Stimulated activated CD8-positive, alpha-beta memory T cell treated with anti-CD3 and anti-CD28 coated beads, Interleukin-2, amount 100 ng/mL, for 1 hour (primary cell): ENCODE results near the gene GJC1.
A peak's percentile ranks its signal among the peaks of the same experiment; 100 is the strongest.

ENCODE experiments used
- DNase-seq, 2 donors: peaks; one replicate each; pipeline ENCODE4 v3.0.0-alpha.2; 2020; ENCODE audit warnings: low read depth in 2 of 2

Gene GJC1

DNA sequence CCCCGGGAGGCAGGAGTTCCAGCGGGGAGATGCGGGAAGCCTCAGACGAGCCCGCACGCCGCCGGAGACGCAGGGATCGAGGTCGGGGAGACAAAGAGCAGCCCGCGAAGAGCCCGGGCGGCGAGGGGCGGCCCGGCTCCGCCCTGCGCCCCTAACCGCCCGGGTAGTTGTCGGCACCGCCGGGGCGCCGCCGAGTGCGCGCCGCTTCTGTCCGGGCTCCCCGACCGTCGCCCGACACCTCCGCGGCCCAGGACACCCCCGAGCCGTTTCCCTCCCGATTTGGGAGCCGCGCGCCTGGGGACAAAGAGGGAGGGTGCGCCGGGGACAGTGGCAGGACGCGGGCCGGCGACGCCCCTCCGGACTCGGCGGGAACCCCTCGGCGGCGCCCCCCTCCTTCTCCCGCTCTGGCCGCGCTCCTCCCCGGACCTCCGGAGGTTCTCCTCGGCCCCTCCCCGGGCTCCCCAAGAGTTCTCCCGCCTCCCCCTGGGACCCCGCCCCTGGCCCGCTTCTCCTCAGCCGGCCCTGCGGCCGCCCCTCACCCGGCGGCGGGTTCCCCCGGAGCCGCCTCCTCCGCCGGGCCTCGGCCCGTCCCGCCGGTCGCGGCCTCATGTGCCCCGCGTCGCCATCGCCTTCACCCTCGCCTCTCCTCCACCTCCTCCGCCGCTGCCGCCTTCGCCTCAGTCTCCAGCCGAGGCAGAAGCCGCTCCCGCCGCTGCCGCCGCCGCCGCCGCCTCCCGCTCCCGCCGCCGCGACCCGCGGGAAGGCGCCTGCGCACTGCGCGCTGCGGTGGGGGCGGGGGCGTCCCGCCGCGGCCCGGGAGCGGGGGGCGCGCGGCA is at the start of gene GJC1:
Gene GJC1, minus strand, starts transcription at position 765 of the 836 bp plus-strand sequence. CDS start 24,470 bp downstream, outside the sequence.
- no peak for DNase-seq

DNA sequence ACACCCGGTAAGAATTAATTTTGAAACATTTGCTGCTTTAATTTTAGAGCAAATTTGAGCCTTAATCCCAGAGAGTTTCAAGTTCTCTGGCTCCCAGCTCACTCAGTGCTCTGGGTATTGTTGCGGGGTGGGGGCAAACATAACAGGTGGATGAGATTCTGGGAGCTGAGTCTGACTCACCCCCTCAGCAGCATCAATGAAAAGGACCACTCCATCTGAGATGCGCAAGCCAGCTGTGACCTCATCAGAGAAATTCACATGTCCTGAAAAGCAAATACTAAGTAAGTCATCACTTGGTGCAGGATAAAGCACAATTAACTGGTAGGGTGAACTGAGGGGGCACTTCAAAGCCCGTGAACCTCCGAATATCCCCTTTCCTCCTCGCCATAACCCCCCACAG is 49.3 kb upstream of the GJC1 start:
- DNase-seq, result no peak

DNA sequence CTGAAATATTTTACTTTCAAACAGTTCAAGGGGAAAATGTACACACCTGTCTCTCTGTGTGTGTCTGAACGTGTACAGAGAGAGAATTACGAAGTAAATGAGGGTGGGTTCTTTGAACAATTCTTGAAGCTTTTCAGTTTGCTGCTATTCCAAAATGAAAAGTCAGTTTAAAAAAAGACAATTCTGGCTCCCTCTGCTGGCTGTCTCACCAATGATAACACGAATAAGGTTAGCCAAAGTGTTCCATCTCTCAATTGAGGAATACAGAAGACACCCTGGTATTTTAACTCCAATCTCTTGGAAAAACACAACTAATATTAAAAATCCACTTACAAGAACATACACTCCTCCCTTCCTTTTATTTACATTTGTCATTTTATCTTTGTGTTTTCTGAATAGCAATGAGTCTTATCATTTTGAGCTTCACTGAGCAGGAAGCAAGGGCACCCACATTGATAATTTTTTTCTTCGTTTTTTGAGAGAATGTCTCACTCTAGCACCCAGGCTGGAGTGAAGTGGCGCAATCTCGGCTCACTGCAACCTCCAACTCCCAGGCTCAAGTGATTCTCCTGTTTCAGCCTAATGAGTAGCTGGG is 48.6 kb upstream of the GJC1 start:
- no peak for DNase-seq

DNA sequence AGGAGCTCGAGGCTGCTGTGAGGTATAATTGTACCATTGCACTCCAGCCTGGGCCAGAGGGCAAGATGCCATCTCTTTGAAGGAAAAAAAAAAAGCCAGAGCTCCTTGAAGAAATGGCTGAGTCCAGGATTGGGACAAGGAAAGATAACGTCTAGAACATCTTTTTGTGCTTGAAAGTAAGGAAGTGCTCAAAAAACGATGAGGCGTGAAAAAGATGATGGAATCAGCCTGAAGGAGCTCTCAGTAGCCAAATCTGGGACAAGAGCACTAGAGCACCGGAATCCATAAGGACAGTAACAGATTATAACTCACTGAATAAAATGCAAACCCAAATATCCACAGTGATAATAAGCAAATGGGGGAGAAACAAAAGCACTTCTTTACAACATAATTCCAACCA is 47.0 kb upstream of the GJC1 start:
- no peak for DNase-seq

DNA sequence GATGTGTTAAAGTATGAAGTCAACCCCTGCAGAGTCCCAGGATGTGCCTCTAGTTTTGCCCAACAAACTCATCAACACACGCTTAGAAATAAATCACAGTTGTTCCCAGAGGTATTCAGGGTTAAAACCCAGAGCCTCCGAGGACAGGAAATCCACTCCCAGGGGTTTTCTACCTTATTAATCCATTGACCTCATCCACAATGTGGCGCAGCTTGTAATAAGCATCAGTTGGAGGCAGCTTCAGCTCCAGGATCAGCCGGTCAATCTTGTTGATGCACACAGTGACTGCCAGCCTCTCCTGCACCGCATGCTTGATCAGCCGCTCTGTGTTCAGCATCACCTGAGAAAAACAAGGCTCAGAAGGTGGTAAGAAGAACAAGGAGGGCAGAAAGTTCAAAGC is 45.7 kb upstream of the GJC1 start:
- no peak for DNase-seq

DNA sequence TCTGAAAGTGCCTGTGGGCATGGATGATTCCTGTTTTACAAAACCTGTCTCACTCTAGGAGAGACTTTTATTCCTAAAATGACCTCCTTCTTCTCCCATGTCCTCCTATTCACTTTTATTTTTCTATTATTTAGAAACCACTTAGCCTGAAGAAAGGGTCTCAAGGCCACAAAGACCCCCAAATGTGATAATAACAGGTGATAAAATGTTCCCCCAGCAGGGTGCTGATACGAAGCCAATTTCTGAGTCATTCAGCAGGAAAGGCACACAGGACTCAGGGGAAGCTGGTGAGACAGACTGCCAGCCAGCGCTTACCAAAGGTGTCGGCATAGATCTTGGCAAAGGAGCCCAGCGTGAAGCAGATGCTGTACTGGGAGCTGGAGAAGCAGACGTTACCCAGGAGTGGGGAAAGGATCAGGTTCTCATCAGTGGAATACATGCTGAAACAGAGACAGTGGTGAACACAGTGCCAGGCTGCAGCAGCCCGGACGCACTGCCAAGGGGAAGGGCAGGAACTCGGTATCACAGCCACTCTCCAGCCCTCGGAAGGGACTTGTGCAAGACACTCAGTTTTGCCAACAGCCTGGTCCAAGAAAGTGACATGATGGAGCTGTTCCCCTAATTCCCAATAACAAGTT is 42.2 kb upstream of the GJC1 start:
- DNase-seq, result no peak

DNA sequence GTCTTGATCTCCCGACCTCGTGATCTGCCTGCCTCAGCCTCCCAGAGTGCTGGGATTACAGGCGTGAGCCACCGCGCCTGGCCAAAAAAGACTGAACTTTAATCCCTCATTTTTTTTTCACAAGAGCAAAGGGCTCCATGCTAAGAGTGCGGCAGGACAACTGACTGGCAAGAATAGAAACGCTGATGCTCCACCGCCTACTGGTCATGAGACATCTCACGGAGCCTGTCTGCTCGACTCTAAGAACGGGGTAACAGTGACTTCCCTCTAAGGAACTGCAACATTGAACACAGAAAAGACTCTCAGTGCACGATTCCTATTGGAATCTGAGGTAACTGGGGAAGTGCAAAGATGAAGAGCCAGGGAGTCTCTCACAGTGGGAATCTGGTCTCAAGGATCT is 41.5 kb upstream of the GJC1 start:
- DNase-seq, result no peak

DNA sequence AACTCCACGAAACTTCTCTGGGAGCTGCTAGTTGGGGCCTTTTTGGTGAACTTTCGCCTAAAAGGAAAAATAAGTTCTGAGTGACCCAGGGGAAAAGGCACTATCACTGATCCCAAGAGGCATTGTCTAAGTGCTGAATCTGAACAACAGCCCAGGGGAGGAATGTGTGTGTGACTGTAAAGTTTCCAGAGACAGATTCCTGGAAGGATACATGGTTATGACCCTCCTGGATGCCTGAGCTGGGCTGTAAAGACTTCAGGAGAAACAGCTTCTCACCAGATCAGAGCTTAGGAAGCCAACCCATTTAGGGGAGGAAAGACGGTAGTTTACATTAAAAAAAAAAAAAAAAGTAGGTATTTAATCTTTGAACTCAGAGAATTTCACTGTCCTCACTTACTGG is 37.8 kb upstream of the GJC1 start:
- DNase-seq, result no peak

DNA sequence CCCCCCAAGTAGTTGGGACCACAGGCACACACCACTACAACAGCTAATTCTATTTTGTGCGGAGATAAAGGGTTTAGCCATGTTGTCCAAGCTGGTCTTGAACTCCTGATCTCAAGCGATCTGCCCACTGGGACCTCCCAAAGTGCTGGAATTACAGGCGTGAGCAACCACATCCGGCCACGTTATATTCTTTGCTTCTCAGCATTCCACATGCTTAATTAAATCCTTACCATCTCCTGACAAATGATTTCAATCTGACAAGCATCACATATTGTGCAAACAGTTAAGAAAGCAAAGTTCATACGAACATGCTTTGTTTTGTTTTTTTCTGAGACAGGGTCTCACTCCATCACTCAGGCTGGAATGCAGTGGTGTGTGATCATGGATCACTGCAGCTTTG is 35.8 kb upstream of the GJC1 start:
- DNase-seq, result no peak

DNA sequence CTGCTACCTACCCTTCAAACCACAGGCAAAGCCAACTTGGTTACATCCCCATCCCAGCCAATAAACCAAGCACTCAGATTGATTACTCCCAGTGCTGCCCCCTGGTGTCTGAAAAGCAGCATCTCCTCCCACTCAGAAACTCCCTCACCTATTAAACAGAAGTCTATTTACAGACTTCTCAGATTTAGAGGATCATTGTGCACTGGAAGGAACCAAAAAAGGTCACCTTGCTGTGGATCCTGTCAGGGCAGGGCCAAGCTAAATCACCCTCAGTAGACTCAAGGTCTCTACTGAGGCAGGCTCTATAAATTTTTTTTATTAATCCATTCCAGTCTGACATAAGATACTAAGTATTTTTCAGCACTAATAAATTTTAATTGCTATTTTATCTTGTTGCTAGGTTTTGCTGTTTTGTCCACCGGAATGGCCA is 35.2 kb upstream of the GJC1 start:
- DNase-seq, result peak; percentile 34 to 52

DNA sequence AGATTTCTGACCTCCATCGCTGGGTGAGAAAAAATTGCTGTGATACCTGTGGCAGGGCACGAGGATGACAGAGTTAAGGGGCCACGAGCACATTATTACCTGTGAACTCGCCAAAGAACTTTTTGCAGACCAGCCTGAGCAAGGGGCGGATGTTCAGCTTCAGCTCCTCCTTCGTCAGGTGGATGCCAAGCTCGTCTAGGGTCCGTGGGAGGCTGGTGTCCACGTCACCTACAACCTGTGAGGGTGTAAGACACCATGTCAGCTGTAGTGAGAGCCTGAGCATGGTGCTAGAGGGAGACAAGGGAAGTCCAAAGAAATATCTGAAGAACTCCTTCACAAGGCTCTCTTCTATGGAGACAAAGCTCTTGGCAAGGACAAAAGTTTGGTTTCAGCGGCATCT is 34.7 kb upstream of the GJC1 start:
- no peak for DNase-seq

DNA sequence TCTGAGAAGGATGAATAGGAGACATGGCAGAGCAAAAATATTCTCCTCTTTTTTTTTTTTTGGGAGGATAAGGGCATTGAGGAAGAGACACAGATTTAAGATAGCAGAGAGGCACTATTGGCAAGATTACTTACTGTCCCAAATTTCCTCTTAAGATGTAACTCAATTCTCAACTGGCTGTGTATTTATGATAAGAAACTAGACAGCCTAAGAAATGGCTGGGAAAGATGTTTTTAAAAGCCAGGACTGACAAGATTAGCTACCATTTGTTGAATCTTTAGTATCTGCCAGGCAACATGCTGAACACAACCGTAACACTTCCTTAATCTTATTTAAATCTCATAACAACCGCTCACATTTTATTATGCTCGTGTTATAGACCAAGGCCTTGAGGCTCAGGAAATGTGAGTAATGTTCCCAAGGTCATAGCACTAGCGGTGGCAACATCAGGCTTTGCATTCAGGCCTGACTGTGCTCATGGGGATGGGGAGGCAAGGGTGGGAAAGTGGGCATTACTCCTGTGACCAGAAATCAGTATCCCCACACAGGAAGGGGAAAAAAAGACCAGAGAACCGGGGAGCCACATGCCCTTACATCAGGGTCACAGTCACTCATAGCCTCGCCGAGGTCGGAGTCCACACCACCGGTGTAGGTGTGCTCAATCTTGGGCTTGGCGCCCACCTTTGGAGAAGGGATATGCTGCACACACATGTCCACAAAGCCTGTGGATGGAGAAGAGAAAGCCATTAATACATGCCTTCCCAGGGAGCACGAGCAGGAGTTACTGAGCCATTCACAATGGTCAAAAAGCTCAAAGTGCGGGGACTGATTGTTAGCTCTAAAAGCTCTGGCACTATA is 33.2 kb upstream of the GJC1 start:
- no peak for DNase-seq

DNA sequence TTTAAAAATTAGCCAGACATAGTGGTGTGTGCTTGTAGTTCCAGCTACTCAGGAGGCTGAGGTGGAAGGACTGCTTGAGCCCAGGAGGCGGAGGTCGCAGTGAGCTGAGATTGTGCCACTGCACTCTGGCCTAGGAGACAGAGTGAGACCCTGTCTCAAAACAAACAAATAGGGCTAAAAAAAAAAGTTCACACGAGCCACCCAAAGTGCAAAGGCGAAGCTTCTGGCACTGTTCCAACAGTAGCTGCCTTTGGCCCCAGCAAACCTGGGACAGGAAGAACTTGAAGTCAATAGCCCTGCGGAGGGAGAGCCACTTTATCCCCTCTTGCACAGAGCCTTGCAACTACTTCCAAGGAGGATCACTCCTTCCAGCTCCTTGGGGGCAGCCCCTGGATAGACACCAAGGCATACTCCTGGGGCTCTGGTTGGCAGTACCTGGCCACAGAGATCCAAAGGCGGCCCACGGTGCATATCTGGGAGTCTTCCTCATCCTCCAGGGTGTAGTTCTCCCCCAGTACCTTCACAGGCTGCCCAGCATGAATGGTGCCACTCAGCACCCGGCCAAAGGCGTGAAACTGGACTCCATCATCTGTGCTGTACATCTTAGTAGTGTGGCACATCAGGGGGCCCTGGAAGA is 32.3 kb upstream of the GJC1 start:
- no peak for DNase-seq

DNA sequence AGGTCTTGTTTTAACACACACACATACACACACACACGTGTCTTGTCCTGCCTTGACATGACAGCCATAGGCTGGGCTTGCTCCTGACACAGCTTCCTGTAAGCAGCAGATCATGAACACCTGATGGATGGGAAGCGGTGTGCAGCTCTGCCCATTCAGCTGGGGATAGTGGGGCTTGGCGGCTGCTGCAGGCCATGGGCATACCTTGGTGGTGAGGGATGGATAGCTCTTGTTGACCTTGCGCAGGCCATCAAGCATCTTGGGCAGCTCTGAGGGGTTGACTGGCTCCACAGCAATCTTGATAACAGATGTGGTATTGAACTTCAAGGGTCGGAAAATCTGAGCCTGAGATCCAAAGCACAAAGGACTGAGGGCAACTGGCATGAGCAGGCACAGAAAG is 29.6 kb upstream of the GJC1 start:
- no peak for DNase-seq

DNA sequence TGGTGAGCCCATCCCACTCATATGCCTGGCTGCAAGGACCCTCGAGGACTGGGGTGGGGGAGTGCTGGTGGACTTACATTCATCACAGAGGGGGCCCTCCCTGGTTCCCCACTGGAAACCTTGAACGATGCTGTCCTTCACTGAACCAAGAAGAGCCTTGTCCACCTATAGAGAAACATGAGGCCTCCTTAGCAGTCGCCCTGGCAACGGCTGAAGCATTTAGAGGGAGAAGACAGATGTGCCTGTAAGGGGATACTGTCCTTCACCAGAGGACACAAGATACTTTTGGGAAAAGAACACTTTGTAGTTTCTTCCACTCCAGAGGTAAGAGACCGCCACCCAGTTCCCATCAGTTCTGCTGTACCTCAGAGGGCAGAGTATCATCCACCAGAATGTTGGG is 24.1 kb upstream of the GJC1 start:
- no peak for DNase-seq

DNA sequence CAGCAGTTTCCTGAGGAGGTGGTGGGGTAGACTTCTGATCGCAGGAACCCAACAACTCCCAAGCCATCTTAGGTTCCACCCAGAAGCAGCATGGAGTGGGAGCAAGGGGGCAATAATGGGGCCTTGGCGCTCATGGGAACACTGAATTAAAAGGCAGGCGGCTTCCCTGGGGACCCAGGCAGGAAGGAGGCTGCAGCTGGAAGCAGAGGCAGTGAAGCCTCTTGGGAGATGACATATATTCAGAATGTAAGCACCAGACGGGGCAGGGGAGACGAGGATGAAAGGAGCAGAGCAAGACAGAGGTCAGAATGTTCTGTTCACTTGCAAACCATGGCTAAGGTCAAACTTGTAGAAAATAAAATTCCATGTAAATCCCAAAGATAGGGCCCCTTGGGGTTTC is 20.5 kb upstream of the GJC1 start:
- no peak for DNase-seq

DNA sequence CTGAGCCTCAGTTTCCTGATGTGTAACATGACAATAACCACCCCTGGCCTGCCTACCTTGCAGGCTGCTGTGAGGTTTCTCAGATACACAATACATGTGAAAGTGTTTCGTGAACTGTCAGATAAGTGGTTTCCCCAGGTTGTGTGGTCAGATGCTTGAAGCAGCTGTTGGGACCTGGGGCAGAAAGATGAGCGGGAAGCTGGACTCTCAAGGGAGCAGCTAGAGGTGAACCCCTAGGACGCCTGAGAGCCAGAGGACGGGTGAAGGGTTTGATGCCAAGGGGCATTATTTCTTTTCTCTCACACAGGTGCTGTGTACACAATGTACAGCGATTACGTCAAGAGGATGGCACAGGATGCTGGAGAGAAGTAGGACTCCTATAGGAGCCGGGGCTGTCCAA is 19.9 kb upstream of the GJC1 start:
- no peak for DNase-seq

DNA sequence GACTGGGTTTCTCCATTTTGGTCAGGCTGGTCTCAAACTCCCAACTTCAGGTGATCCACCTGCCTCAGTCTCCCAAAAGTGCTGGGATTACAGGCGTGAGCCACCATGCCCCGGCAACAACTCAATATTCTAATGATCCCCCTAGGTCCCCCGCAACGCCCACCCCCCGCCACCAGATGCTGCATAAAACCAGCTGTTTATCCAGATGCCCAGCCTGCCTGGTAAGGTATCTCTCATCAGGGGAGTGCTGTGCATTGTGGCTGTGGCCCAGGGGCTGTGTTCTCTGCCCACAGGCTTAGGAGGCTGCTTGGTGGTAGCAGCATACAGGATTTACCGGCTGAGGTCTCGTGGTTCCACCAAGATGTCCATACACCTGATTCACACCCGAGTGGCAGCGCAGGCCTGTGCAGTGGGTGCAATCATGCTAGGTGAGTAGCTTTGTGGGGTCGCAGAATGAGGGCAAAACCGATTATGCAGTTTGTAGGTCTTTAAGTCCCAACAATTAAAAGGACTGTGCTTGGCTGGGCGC is 18.9 kb upstream of the GJC1 start:
- no peak for DNase-seq

DNA sequence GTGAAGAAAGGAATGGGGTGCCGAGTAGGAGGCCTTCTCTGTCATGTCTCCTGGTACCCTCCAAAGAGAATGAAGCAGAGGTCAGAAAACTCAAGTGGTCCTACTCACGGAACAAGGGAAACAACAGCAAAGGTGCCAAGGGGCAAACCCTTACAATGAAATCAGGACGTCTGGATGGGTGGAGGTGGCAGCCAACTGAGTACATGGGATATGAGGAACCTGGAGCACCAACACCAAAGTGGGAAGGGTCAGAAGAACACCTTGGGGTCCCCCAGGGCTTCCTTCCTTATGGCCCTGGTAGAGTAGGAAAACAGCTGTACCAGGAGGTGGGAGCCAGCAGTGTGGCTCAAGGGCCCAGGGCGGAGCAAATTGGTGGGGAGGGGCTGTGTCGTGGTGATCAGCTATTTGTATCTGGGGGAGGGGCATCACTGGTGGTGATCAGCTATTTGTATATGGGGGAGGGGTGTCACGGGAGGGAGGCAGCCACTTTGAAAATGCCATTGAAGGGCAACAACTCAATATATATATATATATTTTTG is 18.2 kb upstream of the GJC1 start:
- DNase-seq, result no peak

DNA sequence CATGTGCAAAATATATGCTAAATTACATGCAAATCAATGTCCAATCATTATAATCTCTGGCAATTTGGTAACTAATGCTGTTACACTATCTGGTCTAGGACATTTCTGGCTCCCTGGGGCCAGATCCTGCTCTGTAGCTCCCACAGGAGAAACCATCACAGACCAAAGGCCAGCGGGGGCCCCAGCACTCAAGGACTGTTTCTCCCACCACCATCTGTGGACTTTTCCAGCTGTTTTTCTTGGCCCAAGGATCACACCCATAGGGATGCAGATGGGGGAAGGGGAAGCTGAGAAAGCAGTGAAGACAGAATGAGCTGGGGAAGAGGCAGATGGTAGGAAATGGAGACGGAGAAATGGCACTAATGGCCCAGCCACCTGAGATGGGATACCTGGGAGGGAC is 17.5 kb upstream of the GJC1 start, which contains the start of gene HIGD1B:
Gene HIGD1B, plus strand, starts transcription at position 298 of the 400 bp plus-strand sequence. CDS start 270 bp downstream, outside the sequence.
- DNase-seq, result no peak

DNA sequence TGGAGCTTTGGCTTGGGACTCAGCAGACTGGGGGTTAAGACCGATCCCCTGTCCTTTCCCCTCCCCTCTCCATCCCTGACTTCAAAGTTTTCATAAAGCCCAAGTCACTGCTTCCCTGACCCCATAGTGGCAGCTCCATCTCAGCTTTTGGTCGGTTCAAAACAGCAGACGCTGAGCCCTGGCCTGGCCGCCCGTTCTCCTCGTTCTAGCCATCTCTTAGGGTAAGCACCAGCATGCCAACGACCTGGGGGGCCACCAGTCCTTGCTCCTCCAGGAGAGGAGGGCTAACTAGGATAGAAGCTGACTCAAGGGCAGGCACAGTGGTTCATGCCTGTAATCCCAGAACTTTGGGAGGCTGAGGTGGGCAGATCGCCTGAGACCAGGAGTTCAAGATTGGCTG is 16.1 kb upstream of the GJC1 start:
- no peak for DNase-seq
